ENCODE results near the gene DHX40.
"Not testable (repeated sequence)": the region's sequence is repeated elsewhere in the genome, so short reads cannot be mapped to it uniquely, and the experiment has no call there.

DHX40 gene

DNA sequence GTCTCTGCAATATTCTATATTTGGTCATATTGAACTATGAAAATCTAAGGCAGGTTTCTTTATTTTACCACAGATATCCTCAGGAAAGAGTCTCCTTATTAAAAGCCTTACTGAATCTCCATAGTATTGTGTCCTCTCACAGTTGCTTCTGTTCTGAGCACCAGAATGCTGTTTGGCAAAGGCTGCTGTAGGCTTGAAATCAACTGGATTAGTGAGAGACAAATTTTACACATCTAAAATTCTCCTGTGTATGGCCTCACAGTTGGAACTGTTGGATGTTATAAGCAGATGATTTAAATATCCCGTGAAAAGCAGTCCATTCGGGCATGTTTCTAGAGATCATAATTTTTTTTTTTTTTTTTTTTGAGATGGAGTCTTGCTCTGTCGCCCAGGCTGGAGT lies 63.8 kb downstream of the DHX40 start:
- no peak for DNase-seq (ENCODE audit: low spot score)

DNA sequence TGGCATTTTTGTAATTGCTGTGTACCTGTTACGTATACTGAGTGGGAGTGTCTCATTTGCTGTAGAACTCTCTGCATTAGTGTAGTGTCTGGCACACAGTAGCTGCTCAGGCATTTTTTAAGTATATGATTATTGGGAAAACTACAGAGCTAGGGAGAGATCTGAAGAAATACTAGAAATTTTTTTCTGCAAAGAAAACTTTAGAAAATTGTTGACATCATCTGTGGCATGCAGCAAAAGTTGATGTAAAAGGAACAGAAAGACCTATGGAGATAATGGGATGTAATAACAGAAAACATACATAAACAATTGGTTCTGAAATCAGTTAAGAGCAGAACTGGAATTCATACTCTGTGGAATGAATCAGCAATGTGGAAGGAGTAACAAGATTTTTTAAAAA lies 65.9 kb downstream of the DHX40 start:
- no peak for DNase-seq (ENCODE audit: low spot score)

DNA sequence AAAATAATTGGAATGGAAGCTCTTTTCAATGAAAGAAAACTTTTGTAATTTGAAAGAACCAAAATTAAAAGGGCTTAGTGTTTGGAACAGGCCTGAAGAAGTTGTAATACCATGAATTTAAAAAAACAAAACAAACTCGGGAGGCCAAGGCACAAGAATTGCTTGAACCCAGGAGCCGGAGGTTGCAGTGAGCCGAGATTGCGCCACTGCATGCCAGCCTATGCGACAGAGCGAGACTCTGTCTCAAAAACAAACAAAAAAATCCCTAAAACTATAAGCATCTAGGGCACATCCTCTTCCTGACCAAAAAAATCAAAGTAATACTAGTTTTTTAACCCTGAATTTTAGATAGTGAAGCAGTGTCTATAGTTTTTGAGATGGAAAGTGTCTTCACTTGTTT lies 67.0 kb downstream of the DHX40 start:
- DNase-seq (ENCODE audit: low spot score): no peak

DNA sequence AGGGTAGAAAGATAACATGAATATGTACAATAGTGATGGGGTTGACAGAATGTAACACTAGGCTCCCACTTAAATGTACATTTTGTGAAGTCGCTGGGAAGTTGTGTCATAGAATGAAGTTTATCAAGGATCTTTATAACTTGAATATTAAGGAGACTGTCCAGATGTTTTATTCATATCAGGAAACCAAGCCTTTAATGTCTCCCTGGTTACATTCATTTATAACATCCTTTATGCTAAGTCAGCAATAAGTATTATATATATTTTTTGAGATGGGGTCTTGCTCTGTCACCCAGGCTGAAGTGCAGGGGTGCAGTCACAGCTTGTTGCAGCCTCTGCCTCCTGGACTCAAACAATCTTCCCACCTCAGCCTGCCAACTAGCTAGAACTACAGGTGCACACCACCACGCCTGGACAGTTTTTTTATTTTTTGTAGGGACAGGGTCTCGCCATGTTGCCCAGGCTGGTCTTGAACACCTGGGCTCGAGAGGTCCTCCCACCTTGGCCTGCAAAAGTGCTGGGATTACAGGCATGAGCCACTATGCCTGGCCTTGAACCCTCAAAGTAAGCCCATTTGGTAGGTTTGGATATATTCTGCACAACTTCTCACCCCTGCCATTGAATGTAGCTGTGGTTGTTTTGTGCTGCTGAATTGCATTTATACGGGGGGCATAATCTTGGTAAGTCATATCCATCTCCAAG lies 68.4 kb downstream of the DHX40 start:
- no peak for DNase-seq (ENCODE audit: low spot score)

DNA sequence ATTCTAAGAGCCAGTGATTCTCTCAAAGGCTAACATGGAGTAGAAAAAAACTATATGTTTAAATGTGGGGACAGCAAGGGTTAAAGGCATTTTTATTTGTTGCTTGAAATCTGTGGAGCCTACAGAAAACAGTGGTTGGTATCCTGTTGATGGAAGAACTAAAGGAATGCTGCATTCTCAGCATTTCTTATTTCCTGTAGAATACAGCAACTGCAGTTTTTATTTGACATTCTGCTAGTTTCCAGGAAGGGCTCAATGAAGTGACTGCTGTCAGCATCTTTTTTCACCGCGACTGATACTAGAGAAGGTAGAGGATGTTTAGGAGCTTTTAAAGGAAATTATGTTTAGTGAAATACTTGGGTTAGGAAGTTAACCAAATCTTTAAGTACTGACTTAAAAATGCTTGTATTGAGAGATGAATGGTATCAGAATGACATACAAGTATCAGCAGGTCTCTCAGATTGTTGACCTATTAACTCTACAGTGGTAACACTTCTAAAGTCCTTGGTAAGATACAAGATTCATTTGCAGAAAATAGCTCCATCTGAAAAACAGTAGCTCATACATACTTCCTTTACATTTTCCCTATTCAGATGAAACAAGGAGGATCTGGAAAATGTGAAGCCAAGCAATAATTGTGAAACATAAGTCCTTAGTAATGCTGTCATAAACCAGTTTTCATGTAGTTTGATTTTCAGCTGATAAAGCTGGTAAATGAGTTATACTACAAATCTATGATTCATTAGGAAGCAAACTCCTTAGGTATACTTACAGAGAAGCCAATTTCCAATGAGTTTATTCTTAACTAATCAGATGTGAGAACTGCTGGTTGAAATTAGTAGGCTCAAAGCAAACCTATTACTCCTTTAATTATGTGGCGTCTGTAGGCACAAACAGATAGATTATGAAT lies 69.5 kb downstream of the DHX40 start:
- no peak for DNase-seq (ENCODE audit: low spot score)

DNA sequence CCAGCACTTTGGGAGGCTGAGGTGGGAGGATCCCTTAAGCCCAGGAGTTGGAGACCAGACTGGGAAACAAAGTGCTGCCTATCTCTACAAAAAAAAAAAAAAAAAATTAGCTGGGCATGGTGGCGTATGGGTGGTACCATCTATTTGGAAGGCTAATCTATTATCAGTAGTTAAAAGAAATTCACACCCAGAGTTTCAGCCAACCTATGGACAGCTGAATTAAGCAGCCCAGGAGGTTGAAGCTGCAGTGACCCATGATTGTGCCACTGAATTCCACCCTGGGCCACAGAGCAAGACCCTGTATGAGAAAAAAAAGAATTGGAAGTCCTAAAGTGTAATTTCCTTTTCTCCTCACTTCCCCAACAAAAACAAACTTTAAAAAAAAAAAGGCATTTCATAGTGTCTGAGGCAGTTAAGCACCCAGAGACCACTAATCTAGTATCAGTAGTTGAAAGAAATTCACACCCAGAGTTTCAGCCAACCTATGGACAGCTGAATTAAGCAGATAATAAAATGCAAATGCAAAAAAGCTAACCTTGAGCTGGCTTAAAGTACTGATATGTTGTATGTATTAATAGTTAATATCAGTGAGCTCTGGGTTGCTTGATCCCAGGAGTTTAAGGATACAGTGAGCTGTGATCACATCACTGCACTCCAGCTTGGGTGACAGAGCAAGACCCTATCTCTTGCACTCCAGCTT lies 72.4 kb downstream of the DHX40 start:
- DNase-seq (ENCODE audit: low spot score): no peak

DNA sequence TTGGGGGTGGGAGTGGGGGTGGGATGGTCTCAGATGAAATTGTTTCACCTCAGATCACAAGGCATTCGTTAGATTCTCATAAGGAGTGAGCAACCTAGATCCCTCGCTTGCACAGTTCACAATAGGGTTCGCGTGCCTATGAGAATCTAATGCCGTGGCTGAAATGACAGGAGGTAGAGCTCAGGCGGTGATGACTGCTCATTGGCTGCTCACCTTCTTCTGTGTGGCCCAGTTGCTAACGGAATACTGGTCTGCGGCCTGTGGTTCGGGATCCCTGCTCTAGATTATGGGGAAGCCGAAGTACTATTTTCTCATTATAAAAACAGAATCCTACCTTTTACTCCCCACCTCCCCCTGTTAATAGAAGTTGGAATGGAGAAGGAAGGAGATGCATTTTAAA lies 73.1 kb downstream of the DHX40 start:
- DNase-seq (ENCODE audit: low spot score): no peak

DNA sequence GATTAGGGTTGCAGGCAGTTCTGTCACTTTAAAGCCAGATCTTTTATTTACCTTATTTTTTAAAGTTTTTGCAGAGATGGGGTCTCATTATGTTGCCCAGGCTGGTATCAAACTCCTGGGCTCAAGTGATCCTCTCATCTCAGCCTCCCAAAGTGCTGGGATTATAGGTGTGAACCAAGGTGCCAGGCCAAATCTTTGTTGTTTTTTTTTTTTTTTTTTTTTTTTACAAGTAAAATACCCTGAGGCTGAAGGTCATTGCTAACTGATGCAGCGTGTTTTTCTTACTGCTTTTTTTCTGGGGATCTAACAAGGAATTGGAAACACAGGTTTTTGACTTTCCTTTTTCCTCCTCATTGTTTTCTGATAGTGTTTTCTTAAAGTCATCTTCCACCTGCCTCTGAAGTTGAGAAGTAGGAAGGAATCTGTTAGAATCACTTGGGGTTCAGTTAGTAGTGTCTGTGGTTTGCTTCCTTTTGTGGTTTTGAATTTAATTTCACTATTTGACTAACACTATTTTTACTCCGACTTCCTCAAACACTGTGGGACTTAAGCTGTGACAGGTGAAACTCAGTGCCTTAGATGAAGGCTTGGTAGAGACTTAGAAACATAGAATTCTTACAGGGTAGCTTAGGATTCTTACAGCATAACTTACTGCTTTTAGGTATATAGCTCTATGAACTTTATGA lies 76.5 kb downstream of the DHX40 start:
- DNase-seq (ENCODE audit: low spot score): peak; percentile 28

DNA sequence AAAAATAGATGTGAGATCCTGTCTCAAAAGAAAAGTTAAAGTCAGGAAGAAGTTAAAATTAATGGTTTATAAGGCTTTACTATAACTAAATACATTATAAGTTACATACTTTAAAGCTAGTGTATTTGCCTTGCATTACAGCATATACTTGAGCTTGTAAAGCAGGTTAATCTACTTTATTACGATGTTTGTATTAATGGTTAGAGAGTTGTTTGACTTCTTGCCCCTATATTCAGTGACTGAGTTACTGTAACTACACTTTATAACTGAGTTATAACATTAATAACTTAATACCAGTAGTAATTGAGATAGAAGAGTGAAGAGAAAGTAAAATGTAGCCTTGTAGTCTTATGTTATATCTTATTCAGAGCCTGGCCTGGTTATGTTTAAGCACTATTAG lies 77.2 kb downstream of the DHX40 start:
- no peak for DNase-seq (ENCODE audit: low spot score)

DNA sequence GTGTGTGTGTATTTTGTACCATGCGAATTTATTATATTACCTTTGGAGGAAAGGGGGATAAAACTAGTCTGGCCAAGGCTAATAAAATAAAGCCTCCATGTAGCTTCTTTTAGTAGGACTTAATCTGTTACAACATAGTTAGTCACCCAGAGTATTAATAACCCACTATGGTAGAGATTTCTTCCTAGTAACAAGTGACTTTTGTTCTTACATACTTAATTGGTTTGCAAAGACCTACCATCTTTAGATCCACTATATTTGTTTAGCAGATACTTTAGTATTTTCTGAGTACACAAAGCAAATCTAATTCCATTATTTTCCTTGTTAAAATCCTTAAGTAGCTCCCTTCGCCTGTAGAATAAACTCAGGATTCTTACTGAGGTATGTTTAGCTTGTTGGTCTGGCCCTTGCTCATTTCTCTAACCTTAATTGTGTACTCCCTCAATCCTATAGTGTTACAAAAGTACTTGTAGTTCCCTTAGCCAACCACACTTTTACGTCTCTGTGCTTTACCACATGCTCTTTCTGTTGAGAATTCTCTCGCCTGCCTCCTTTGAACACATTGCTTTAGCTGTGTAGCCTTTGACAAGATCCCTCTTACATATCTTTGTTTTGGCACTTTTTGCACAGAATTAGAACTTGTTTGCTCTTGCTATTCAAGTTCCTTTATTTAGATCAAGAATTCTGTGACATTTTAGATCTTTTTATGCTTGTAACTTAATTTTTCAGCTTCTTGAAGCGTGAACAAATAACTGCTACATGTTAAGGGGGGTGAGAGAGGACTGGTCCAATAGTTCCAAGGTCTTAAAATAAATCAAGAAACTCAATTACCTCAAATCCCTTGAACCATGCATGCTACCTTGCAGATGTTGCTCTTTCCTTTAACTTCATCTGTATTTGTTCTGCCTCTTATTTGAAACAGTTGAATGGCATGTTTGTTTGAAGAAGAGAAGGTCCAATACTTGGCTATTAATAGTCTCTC lies 78.0 kb downstream of the DHX40 start:
- no peak for DNase-seq (ENCODE audit: low spot score)

DNA sequence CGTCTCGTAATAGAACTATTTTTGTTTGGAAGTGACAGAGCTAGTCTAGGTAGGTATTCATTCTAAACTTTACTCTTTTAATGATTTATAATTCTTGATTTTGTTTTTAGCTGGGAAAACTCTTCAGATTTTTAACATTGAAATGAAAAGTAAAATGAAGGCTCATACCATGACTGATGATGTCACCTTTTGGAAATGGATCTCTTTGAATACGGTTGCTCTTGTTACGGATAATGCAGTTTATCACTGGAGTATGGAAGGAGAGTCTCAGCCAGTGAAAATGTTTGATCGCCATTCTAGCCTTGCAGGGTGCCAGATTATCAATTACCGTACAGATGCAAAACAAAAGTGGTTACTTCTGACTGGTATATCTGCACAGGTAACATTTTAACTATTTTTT lies 81.9 kb downstream of the DHX40 start:
- no peak for DNase-seq (ENCODE audit: low spot score)

DNA sequence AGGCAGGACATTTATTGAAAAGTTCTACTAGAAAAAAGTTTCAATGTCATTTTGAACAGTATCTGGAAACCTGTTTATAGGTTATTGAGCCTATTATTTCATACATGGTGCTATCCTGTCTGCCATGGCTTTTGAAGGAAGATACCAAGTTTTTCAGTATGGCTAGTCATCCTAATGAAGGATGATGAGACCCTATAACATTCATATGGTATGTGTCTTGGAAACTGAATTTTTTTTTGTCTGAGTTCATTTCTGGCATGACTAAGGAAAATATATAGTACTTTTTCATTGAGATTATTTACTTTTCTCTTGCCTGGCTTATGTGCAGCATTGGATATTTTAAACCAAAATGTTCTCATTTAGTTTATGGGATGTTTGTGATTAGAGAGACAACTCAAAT lies 84.5 kb downstream of the DHX40 start:
- DNase-seq (ENCODE audit: low spot score): no peak

DNA sequence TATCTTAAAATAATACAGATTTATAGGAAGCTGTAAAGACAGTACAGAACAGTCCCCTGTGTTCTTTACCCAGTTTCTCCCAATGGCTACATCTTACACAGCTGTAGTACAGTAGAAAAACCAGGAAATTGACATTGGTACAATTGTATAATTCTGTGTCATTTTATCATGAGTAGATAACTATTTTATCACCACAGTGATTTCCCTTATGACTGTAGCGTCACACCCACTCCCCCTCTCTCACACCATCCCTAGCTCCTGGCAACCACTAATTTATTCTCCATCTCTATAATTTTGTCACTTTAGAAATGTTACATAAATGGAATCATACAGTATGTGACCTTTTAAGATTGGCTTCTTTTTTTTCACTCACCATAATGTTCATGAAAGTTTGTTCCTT lies 85.2 kb downstream of the DHX40 start:
- no peak for DNase-seq (ENCODE audit: low spot score)

DNA sequence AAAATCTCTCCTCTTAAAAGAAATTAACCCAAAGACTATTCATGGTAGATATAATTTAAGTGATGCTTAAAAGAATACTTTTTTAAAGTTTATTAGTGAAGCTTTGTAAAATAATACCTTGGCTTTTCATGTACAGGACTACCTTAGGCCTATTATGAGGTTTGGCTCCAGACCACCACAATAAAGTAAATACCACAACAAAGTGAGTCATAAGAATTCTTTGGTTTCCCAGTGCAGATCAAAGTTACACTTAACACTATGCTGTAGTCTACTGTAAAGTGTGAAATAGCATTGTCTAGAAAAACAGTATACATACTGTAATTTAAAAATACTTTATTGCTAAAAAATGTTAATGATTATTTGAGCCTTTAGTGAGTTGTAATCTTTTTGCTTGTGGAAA lies 85.9 kb downstream of the DHX40 start:
- peak; percentile 37 for DNase-seq (ENCODE audit: low spot score)

DNA sequence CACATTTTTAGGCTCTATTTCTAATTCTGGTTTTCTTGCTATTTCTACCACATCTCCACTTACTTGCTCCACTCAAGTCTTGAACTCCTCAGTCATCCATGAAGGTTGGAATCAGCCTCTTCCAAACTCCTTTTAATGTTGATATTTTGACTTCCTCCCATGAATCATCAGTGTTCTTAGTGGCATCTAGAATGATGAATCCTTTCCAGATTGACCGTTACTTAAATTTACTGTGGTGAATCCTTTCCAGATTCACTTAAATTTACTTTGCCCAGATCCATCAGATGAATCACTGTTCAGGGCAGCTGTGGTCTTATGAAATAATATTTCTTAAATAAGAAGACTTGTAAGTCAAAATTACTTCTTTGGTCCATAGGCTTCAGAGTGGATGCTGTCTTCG lies 86.7 kb downstream of the DHX40 start:
- no peak for DNase-seq (ENCODE audit: low spot score)

DNA sequence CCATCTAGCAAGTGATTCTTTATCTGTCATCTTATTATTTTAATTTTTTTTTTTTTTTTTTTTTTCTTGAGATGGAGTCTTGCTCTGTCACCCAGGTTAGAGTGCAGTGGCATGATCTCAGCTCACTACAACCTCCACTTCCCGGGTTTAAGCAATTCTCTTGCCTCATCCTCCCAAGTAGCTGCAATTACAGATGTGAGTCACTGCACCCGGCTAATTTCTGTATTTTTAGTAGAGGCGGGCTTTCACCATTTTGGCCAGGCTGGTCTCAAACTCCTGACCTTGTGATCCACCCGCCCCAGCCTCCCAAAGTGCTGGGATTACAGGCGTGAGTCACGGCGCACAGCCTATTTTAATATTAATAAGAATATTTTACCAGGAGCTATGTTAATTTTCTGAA lies 91.2 kb downstream of the DHX40 start:
- DNase-seq (ENCODE audit: low spot score): not testable (repeated sequence)

Data from CD4-positive, alpha-beta T cell treated with Interleukin-15 for 4 hours (primary cell).